Endothelial cell of coronary artery (primary cell): Measurements from ENCODE around the gene ANKRD16. TPM values are rescaled to one million over a fixed set of nuclear protein-coding genes. Genes with fewer than 3 reads are reported as not detected.

ENCODE experiments used
- total RNA-seq: library from RNA; depleted of rRNA; stranded (reverse); fragments of >200 nt; gene quantifications from 2 replicates; pipeline ENCODE4 v1.2.3, GENCODE V29; 2014

The ANKRD16 gene
- 5.8 and 8.3 TPM in 2 replicates for total RNA-seq

DNA sequence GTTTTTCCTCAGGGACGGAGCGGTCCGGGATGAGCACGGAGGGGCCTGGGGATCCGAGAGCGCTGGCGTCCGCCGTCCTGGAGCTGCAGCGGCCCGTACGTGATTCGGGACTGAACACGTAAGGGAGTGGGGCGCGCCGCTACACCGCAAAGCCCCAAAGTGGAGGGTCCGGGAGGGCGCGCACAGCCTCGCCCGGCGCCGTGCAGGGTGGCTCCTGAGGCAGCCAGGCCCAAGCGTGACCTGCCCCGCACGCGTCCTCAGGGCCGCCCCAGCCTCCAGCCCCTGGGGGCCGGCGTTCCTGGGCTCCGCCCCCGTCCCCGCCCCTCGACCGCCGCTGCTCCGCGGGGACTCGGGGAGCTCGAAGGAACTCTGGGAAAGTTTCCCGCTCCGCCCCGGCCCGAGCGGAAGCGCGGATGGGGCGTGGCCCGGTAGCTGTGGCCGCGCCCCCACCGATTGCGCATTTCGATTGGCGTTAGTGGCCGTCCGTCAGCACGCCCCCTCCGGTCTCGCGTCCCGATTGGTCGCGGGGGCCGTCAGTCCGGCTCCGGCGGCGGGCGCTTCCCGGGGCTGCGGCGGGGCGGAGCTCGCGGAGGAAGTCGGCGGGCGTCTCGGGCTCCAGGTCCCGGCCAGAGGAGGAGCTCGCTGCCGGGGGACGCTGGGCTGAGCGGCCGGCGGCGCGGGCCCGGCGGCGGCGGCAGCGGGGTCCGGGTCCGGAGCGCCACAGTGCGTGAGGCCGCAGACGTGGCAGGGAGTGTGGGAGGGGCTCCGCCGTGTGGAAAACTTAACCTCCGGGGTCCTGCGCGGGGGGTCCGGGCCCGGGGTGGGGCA, at the start of gene ANKRD16, which contains the start of gene FBH1:
TSS of gene ANKRD16 (minus strand) at position 270 of the 828 bp plus-strand sequence. CDS start 539 bp downstream, outside the sequence.
TSS of gene FBH1 (plus strand) at position 620 of the 828 bp plus-strand sequence. CDS start at position 723, 103 bp downstream.

DNA sequence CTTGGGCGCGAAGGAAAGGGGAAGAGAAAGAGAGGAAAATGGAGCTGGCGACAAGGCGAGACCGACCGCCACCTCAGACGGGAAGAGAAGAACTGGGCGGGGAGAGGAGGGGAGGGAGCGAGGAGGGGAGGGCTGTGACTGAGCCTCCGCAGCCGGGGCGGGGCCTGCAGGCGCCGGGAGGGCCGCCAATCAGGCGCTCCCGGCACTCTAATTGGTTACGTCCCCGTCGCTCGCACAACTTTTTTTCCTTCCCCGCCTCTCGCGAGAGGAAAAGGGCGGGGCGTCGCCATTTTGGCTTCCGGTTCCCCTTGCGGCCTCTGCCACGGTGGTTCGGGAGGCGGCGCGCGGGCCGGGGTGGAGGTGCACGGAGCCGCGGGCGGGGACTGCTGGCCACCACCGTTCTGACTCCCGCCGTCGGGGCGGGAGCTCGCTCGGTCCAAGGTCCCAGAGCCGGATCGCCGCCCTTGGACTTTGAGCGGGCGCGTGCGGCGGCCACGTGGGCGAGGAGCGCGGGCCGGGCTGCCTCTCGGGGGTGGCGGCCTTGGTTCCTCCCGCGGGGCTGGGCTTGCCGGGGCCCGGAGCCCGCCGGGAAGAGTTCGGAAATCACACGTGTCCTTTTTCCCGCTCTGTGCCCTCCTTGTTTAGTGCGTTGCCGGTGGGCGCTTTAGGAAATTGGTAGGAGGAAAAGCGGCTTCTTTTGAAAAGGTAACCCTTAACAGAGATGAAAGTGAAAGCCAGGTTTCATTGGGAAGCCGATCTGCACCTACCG, 76.2 kb downstream of the ANKRD16 start, which contains the start of gene GDI2:
TSS of gene GDI2 (minus strand) at position 94 of the 769 bp plus-strand sequence. CDS start 176 bp downstream, outside the sequence.

Other genes with a start within 250 kb of the ANKRD16 start
- gene ASB13, start 223.3 kb downstream of the ANKRD16 start, total RNA-seq = 6.2 and 10.6 TPM in 2 replicates
- 47.9 and 72.0 TPM in 2 replicates for gene TASOR2, start 205.1 kb downstream of the ANKRD16 start, total RNA-seq
- gene GDI2, start 76.5 kb downstream of the ANKRD16 start, total RNA-seq = 561 and 578 TPM in 2 replicates
- 115 and 127 TPM in 2 replicates for gene FBH1, start 350 bp upstream of the ANKRD16 start, total RNA-seq
- gene IL15RA, start 87.7 kb upstream of the ANKRD16 start, total RNA-seq = 8.5 and 9.7 TPM in 2 replicates
- gene IL2RA, start 172.5 kb upstream of the ANKRD16 start, total RNA-seq = not detected in 2 replicates
- gene RBM17, start 199.1 kb upstream of the ANKRD16 start, total RNA-seq = 51.0 and 61.2 TPM in 2 replicates